K562 (cell line): ENCODE measurements around the gene PPM1L. TPM values are rescaled to one million over a fixed set of nuclear protein-coding genes. Genes with fewer than 3 reads are reported as not detected.
A peak's percentile ranks its signal among the peaks of the same experiment; 100 is the strongest.

Source experiments
- CEBPG ChIP-seq, 3 experiments: fragments of 200-800 bp in 1 of 3; sonication (Bioruptor generic) in 1 of 3; sonication (generic) in 1 of 3; formaldehyde crosslinking in 1 of 3; IDR thresholded peaks in 2 of 3; conservative IDR thresholded peaks in 1 of 3; 2 replicates each; pipeline versions ENCODE4 v1.6.1 to v1.8.0; 2016 to 2022; ENCODE audit warnings: missing compliant biosample characterization in 2 of 3, missing genetic modification characterization in 2 of 3, mild to moderate bottlenecking in 1 of 3, missing genetic modification reagents in 1 of 3
- DPF2 ChIP-seq: fragments of 450-650 bp; IDR thresholded peaks from 2 replicates; pipeline ENCODE4 v1.6.1; 2016
- L3MBTL2 ChIP-seq: fragments of 450-650 bp; IDR thresholded peaks from 2 replicates; pipeline ENCODE4 v1.6.1; 2016; ENCODE audit warnings: mild to moderate bottlenecking, moderate library complexity
- MCM7 ChIP-seq, 2 experiments: fragments of 450-650 bp; IDR thresholded peaks; 2 replicates each; pipeline ENCODE4 v1.6.1; 2016 to 2018
- MEIS2 ChIP-seq: fragments of 450-650 bp; IDR thresholded peaks from 2 replicates; pipeline ENCODE4 v1.6.1; 2014; ENCODE audit warnings: mild to moderate bottlenecking; ENCODE audit not compliant: partially characterized antibody
- NCOA2 ChIP-seq, 2 experiments: fragments of 450-650 bp; IDR thresholded peaks; 2 replicates each; pipeline ENCODE4 v1.6.1; 2018; ENCODE audit warnings: mild to moderate bottlenecking in 2 of 2, moderate library complexity in 1 of 2; ENCODE audit not compliant: partially characterized antibody in 2 of 2
- PHF20 ChIP-seq: fragments of 450-650 bp; IDR thresholded peaks from 2 replicates; pipeline ENCODE4 v1.6.1; 2018; ENCODE audit not compliant: partially characterized antibody
- POLR2A ChIP-seq: fragments of 450-650 bp; conservative IDR thresholded peaks from 2 replicates; pipeline ENCODE4 v1.6.1; 2016
- POLR2G ChIP-seq: fragments of 200-400 bp; formaldehyde crosslinking; IDR thresholded peaks from 2 replicates; pipeline ENCODE4 v1.6.1; 2017; ENCODE audit warnings: low read depth, mild to moderate bottlenecking, antibody characterized with exemption, low read length, moderate library complexity
- POLR3G ChIP-seq: IDR thresholded peaks from 2 replicates; pipeline ENCODE4 v1.6.1; 2011; ENCODE audit not compliant: insufficient read length, insufficient replicate concordance; ENCODE audit errors: extremely low read depth
- RBM15 ChIP-seq: fragments of 200-400 bp; formaldehyde crosslinking; IDR thresholded peaks from 2 replicates; pipeline ENCODE4 v1.6.1; 2018; ENCODE audit warnings: mild to moderate bottlenecking, low read length, moderate library complexity; ENCODE audit not compliant: insufficient read depth
- SMARCA4 ChIP-seq: fragments of 450-650 bp; IDR thresholded peaks from 2 replicates; pipeline ENCODE4 v1.6.1; 2016
- XRCC4 ChIP-seq: IDR thresholded peaks from one replicate; pipeline ENCODE4 v1.6.1; 2011; ENCODE audit not compliant: insufficient read depth, insufficient read length; ENCODE audit errors: extremely low read depth
- ZNF197 ChIP-seq: fragments of 200-800 bp; sonication (Bioruptor generic); IDR thresholded peaks from 2 replicates; pipeline ENCODE4 v1.6.1; 2016; ENCODE audit warnings: low read depth, missing genetic modification characterization, missing compliant biosample characterization
- ZNF311 ChIP-seq: fragments of 250-450 bp; sonication (Bioruptor Pico); IDR thresholded peaks from 2 replicates; pipeline ENCODE4 v1.4.0; 2020; ENCODE audit warnings: mild to moderate bottlenecking, moderate library complexity
- ZNF584 ChIP-seq: fragments of 200-800 bp; sonication (Bioruptor generic); IDR thresholded peaks from 2 replicates; pipeline ENCODE4 v1.6.1; 2016; ENCODE audit warnings: low read depth, mild to moderate bottlenecking, missing genetic modification characterization, missing compliant biosample characterization
- polyA plus RNA-seq, 8 experiments: library from polyadenylated mRNA; depleted of rRNA in 4 of 8; stranded (reverse) in 5 of 8; unstranded in 3 of 8; fragments of >200 nt; fragmentation: Nextera tagmentation in 2 of 8; fragmentation: Illumina TruSeq in 1 of 8; extraction: Ambion mirVana in 2 of 8; extraction: Trizol in 1 of 8; gene quantifications; 2 replicates each; pipeline versions ENCODE4 v1.2.1 to v1.2.3, GENCODE V29; 2011 to 2014; ENCODE audit warnings: inconsistent platforms in 1 of 8, missing spikeins in 1 of 8
- total RNA-seq, 7 experiments: library from RNA; depleted of rRNA in 6 of 7; stranded (reverse); fragments of >200 nt in 6 of 7; fragmentation: Illumina TruSeq in 2 of 7; extraction: Trizol in 2 of 7; gene quantifications; 2 replicates each; pipeline versions ENCODE4 v1.2.1 to v1.2.3, GENCODE V29; 2011 to 2021; ENCODE audit warnings: low replicate concordance in 1 of 7
- TF ChIP-seq, protein P1 (sequence below): fragments of 250-450 bp; sonication (Bioruptor Pico); IDR thresholded peaks from 2 replicates; pipeline ENCODE4 v1.5.0; 2021; ENCODE audit warnings: mild to moderate bottlenecking, borderline replicate concordance
- TF ChIP-seq, protein P2 (sequence below): sonication (generic); formaldehyde crosslinking; IDR thresholded peaks from 2 replicates; pipeline ENCODE4 v1.8.1; 2023; ENCODE audit warnings: mild to moderate bottlenecking, missing genetic modification reagents
- TF ChIP-seq, protein P3 (sequence below): fragments of 450-650 bp; IDR thresholded peaks from 2 replicates; pipeline ENCODE4 v1.6.1; 2016
- TF ChIP-seq, protein P4 (sequence below), 2 experiments: fragments of 450-650 bp; conservative IDR thresholded peaks; 2 replicates each; pipeline ENCODE4 v1.6.1; 2017; ENCODE audit warnings: mild to moderate bottlenecking in 2 of 2, moderate library complexity in 2 of 2

PPM1L gene
- total and polyA plus RNA-seq, 9 of the 15 experiments (the other 6 are each of a cell fraction or from before 2014, with no cell fraction given) = 0.01 to 0.41 (median 0.14) TPM

DNA sequence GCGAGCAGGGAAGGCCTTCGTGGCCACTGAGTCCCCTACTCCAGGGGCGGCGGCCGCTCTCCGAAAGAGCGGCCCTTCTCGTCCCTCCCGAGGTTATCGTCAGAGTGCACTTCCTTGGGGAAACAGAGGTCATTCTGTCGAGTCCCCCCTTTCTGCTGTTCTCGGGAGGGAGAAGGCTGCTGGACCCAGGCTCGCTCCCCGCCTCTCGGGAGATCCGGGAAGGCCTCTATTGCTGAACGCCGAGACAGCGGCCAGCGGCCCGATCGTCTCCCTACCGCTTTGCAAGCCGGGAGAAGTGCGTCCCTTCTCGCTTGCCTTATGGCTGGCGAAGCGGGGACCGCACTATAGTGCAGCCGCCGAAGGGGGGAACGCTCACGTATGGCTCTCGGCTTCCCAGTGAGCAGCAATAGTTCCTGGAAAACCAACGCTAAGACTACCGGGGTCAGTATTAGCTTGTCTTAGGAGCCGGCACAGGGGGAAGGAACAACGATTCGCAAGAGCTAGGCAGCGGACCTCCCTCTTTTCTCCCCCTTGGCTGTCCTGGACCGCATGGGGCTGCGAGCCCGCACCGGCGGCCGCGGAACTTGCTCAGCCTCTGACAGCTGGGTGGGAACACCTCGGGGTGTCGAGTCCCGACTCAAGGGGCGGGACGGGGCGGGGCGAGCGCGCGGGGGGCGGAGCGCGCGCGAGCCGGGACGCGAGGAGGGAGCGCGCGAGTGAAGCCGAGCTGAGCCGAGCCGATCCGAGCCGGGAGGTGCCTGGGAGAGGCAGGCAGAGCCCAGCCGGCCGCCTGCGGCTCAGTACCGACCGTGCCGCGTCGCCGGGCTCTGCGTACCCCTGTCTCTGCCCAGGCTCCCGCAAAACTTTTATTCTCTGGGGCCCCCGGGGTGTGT, 930 bp upstream of the PPM1L start (continued):
- TF ChIP-seq CEBPG (CRISPR knock-in tag; IDR thresholded peaks at IDR 0.05) (no peak), CEBPG (tag; conservative IDR thresholded peaks at IDR 0.05 in 1 of 2, IDR thresholded peaks at IDR 0.05 in 1 of 2) (no peak), RBM15 (no peak), NCOA2 (IDR thresholded peaks at IDR 0.05; ENCODE audit: partially characterized antibody in 2 of 2) (no peak), ZNF197 (CRISPR knock-in tag) (no peak), ZNF584 (CRISPR knock-in tag) (0 out of 2 replicates have a peak, but pooled peaks have one; percentile 15), ZNF311 (no peak), SMARCA4 (no peak), POLR3G (no peak), MCM7 (IDR thresholded peaks at IDR 0.05) (peak in 1 of 2 experiments; percentile 40; a peak in 1 of 4 replicates), MEIS2 (peak; percentile 26), L3MBTL2 (peak; percentile 80), XRCC4 (no peak), POLR2G (peak; percentile 90), POLR2A (peak; percentile 66), PHF20 (peak; percentile 63), DPF2 (no peak)
- TF ChIP-seq, protein P1, sequence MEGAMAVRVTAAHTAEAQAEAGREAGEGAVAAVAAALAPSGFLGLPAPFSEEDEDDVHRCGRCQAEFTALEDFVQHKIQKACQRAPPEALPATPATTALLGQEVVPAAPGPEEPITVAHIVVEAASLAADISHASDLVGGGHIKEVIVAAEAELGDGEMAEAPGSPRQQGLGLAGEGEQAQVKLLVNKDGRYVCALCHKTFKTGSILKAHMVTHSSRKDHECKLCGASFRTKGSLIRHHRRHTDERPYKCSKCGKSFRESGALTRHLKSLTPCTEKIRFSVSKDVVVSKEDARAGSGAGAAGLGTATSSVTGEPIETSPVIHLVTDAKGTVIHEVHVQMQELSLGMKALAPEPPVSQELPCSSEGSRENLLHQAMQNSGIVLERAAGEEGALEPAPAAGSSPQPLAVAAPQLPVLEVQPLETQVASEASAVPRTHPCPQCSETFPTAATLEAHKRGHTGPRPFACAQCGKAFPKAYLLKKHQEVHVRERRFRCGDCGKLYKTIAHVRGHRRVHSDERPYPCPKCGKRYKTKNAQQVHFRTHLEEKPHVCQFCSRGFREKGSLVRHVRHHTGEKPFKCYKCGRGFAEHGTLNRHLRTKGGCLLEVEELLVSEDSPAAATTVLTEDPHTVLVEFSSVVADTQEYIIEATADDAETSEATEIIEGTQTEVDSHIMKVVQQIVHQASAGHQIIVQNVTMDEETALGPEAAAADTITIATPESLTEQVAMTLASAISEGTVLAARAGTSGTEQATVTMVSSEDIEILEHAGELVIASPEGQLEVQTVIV (CRISPR knock-in tag) = peak; percentile 62; the same call in 1 of the 2 replicates
- TF ChIP-seq, protein P2, sequence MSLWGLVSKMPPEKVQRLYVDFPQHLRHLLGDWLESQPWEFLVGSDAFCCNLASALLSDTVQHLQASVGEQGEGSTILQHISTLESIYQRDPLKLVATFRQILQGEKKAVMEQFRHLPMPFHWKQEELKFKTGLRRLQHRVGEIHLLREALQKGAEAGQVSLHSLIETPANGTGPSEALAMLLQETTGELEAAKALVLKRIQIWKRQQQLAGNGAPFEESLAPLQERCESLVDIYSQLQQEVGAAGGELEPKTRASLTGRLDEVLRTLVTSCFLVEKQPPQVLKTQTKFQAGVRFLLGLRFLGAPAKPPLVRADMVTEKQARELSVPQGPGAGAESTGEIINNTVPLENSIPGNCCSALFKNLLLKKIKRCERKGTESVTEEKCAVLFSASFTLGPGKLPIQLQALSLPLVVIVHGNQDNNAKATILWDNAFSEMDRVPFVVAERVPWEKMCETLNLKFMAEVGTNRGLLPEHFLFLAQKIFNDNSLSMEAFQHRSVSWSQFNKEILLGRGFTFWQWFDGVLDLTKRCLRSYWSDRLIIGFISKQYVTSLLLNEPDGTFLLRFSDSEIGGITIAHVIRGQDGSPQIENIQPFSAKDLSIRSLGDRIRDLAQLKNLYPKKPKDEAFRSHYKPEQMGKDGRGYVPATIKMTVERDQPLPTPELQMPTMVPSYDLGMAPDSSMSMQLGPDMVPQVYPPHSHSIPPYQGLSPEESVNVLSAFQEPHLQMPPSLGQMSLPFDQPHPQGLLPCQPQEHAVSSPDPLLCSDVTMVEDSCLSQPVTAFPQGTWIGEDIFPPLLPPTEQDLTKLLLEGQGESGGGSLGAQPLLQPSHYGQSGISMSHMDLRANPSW (CRISPR knock-in tag) = no peak
- TF ChIP-seq, protein P3, sequence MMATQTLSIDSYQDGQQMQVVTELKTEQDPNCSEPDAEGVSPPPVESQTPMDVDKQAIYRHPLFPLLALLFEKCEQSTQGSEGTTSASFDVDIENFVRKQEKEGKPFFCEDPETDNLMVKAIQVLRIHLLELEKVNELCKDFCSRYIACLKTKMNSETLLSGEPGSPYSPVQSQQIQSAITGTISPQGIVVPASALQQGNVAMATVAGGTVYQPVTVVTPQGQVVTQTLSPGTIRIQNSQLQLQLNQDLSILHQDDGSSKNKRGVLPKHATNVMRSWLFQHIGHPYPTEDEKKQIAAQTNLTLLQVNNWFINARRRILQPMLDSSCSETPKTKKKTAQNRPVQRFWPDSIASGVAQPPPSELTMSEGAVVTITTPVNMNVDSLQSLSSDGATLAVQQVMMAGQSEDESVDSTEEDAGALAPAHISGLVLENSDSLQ = no peak
- TF ChIP-seq, protein P4, sequence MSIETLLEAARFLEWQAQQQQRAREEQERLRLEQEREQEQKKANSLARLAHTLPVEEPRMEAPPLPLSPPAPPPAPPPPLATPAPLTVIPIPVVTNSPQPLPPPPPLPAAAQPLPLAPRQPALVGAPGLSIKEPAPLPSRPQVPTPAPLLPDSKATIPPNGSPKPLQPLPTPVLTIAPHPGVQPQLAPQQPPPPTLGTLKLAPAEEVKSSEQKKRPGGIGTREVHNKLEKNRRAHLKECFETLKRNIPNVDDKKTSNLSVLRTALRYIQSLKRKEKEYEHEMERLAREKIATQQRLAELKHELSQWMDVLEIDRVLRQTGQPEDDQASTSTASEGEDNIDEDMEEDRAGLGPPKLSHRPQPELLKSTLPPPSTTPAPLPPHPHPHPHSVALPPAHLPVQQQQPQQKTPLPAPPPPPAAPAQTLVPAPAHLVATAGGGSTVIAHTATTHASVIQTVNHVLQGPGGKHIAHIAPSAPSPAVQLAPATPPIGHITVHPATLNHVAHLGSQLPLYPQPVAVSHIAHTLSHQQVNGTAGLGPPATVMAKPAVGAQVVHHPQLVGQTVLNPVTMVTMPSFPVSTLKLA (conservative IDR thresholded peaks at IDR 0.05) = peak; percentile 49 to 84
